EL (cell line): ENCODE data around the gene NRSN2.

Experiments used
- DNase-seq: peaks from one replicate; pipeline ENCODE4 v3.0.0-alpha.2; 2016

NRSN2 gene

GRCh38 chr20:346640-347316, at the start of gene NRSN2:
TSS of gene NRSN2 (plus strand) at chr20:347111. CDS start at chr20:349644, 2,533 bp downstream.
- peak; percentile 76 for DNase-seq

- DNase-seq: peak; percentile 78
These were observed 48.8 kb upstream of the NRSN2 start for GRCh38 chr20:297925-298775.

GRCh38 chr20:298776-299391, 48.0 kb upstream of the NRSN2 start:
- DNase-seq: no peak

- no peak for DNase-seq
These were observed 46.4 kb upstream of the NRSN2 start for GRCh38 chr20:300345-300990.

- DNase-seq: no peak
These were observed 44.7 kb upstream of the NRSN2 start for GRCh38 chr20:301886-302848.

GRCh38 chr20:305745-306144, 41.2 kb upstream of the NRSN2 start:
- DNase-seq: no peak

- no peak for DNase-seq
These were observed 38.4 kb upstream of the NRSN2 start for GRCh38 chr20:308427-309038.

GRCh38 chr20:309306-309840, 37.5 kb upstream of the NRSN2 start:
- peak; percentile 55 for DNase-seq

GRCh38 chr20:309841-310644, 36.9 kb upstream of the NRSN2 start:
- peak; percentile 100 for DNase-seq

GRCh38 chr20:310645-311044, 36.3 kb upstream of the NRSN2 start:
- no peak for DNase-seq

GRCh38 chr20:311609-312008, 35.3 kb upstream of the NRSN2 start:
- DNase-seq: no peak

GRCh38 chr20:312067-312466, 34.8 kb upstream of the NRSN2 start:
- no peak for DNase-seq

GRCh38 chr20:312866-313265, 34.0 kb upstream of the NRSN2 start:
- DNase-seq: no peak

GRCh38 chr20:313402-313801, 33.5 kb upstream of the NRSN2 start:
- no peak for DNase-seq

- DNase-seq: peak; percentile 64
These were observed 33.0 kb upstream of the NRSN2 start for GRCh38 chr20:313948-314347.

GRCh38 chr20:316316-317068, 30.4 kb upstream of the NRSN2 start:
- no peak for DNase-seq

- peak; percentile 92 for DNase-seq
These were observed 22.5 kb upstream of the NRSN2 start for GRCh38 chr20:324177-325044.

GRCh38 chr20:325045-325888, 21.6 kb upstream of the NRSN2 start, which contains the start of gene SOX12:
TSS of gene SOX12 (plus strand) at chr20:325552. CDS start at chr20:325925, 373 bp downstream.
- DNase-seq: peak; percentile 93
